Activated CD4-positive, alpha-beta T cell treated with anti-CD3 and anti-CD28 coated beads for 48 hours (primary cell): ENCODE results near the gene GRID2.
"Not testable (repeated sequence)": the region's sequence is repeated elsewhere in the genome, so short reads cannot be mapped to it uniquely, and the experiment has no call there.

ENCODE experiments used
- DNase-seq: peaks from one replicate; pipeline ENCODE4 v3.0.0-alpha.2; 2020

Gene GRID2

DNA sequence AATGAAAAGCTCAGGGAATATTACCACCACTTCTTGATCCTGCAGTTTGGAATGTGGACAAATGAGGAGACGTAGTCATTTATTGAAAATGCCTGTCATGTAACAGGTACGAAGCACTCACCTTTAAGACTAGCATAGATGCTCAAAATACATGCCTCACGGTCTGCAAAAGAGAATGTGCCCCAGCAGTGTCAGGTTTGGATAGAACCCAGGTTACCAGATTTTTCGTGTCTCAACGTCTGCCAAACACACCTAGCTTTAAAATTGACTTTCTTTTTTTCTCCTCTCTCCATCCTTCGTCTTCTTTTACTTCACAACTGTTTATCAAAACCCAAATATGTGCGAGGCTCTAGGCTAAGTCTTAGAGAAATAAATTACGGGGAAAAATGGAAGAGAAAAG is 918.0 kb downstream of the GRID2 start:
- DNase-seq, result no peak

DNA sequence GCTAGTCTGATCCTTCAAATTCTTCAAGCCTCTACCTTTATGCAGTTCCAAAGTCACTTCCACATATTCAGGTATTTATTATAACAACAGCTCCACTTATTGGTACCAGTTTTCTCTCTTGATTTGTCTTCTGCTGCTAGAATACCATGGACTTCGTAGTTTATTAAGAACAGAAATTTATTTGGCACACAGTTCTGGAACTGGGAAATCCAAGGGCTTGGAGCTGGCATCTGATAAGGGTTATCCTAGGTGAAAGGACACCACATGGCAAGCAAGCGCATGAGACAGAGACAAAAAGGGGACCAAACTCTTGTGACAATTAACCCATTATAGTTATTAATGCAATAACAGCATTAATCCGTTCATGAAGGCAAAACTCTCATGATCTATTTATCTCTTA is 924.3 kb downstream of the GRID2 start:
- DNase-seq, result no peak

DNA sequence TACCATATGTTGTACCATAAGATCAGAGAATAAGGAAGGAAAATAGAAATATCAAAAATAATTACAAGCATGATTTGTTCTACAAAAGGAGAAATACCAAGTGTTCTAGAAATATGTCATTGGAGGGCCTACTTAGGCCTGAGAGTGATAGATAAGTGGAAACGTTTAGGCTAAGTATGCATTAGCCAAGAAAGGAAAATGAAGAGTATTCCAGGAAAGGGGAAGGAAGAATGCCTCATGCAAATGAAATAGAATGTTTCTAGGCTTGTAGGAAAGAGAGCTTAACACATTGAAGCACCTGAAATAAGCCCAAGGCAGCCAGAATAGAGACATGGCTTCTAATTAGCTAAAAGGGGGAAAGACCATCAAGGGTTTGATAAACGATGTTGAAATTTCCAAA is 929.1 kb downstream of the GRID2 start:
- DNase-seq, result no peak

DNA sequence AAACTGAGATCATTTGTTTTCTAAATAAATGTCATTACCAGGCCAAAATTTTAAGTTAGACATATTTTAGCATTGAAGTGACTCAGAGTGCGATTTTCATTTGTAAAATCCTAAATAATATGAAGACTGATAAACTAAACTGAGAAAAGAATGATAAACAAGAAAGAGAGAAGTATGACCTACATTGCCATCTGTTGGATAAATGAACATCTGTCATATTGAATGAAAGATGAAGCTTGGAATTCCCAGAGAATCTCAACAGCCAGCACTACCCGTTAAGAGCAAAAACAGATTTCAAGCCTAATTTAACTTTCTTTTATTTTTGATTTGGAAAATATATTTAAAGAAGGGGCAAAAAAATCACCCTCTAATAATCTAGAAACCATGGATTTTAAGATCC is 933.8 kb downstream of the GRID2 start:
- DNase-seq, result no peak

DNA sequence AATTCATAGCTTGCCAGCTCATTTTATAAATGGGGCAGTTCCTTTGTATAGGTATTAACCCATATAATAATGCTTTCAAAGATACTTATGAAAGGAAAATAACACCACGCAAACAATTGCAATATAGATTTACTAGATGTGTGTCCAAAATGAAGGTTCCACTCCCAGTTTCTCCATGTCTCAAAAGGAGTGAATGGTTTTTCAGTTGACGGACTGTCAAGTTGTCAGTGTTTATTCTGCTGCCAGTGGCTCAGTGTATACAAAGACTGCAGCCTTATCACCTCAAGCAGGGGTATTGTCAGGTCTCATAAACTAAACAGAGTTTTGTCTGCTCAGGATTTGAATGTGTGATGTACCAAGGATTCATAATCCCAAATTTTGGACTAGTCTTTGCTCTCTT is 939.5 kb downstream of the GRID2 start:
- no peak for DNase-seq

DNA sequence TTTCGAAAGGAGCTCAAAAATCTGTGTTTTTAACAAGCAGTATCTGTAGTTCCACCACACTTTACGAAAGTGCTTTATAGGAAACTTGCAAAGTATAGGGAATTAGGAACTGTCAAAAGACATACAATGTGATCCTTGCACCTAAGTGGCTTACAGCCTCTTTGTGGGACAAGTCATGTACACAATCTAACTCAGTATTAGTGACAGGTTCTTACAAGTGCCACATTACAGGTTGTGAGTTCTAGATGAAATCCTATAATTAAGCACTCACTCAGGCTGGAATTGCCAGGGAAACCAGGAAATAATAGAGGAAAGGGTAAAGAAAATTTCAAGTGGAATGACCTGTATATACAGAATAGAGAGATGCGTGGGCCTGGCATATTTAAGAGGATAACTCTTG is 957.4 kb downstream of the GRID2 start:
- no peak for DNase-seq

DNA sequence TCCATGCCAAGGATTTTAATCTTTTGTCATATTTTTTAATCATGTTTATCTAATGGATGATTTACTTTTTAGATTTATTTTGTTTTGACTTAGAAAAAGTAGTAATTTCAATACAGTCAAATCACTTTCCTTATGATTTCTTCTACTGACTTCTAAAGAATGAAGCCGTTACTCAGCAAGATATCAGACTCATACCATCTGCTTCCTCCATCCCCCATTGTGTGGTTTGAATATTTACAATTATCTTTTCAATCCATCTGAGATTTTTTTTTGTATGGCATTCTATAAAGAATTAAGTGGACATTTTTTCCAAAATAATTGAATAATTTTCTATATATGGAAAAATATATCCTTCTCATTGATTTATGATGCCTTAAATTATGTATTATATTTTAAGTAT is 959.4 kb downstream of the GRID2 start:
- DNase-seq, result no peak

DNA sequence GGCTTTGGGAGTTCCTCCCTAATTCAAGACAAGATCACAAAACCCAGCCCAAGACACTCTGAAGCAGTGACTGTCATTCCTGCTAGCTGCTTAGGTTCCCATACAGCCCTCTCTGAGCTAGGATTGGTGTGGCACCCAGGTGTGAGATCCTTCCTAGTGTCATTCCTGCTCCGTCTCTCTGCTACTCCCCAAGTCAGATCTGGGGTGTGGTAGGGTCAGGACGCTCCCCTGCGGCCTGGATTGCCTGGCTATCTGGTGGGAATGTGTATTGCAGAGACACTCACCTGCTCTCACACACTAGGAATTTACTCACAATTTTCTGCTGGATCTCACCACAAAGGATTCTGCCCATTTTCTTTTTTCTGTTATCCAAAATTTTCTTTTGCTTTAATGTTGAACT is 964.0 kb downstream of the GRID2 start:
- no peak for DNase-seq

DNA sequence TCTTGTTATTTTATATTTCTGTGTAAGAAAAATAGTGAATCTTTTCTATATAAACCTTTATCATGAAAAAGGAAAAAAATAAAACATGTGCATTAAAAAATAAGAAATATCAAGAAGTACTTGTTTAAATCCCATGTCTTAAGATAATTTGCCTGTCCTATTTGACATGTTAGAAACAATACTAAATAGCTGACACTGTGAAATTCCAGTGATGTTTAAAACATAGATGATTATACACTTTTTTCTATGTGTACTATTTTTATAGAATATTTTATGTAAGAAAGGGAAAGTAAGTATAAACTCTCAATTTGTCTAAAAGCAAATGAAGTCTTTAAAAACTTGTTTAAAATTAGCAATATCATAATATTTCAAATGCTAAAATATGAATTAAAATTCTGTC is 981.6 kb downstream of the GRID2 start:
- no peak for DNase-seq

DNA sequence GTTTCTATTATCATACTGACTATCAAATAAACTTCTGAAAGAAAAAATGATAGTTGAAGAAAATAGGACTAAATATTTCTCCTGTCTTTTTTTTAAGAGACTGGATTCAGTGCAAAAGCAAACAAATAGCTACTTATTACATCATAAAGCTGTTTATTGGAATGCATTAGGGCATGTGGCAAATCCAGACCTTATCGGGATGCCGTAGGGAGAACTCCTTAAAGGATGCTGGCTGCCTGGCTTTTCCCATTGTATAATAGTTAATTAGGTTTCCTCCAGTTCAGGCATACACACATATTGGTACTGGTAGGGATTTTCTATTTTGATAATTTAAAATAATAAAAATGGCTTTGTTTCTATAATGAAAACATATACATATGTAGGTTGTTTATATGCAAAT is 985.5 kb downstream of the GRID2 start:
- DNase-seq, result no peak

DNA sequence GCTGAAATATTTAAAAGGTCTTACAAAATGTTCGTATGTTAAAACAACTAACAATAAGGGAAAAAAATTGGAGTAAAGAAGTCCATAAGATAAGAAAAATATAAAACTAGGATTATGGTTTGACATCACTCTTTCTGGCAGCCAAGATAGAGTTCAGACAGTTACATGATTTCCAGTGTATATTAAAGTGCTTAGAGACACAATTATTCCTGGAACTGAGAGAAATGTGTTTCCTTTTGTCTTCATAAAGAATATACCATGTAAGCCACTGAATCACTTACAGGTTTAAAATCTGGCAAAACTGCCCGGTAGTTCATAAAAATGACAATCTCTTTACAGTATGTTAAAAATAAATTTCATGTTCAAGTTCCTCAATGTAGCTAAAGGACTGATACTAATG is 986.1 kb downstream of the GRID2 start:
- DNase-seq, result no peak

DNA sequence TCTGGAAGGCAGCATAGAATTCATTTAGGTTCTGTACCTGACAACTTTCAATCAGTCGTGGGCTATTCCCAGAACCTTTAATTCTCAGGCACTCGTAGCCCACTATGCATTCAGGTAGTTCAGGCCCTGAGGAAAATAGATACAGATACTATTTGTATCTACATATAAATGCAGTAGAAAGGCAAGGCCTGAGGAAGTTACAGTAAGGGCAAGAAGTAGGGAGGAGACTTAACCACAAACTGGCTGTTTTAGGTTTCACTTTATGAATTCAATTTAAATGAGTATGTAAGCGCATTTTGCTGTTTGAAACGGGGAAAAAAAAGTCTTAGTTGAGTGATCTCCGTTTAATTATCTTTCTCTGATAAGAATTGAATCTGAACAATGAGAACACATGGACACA is 995.4 kb downstream of the GRID2 start:
- DNase-seq, result no peak

DNA sequence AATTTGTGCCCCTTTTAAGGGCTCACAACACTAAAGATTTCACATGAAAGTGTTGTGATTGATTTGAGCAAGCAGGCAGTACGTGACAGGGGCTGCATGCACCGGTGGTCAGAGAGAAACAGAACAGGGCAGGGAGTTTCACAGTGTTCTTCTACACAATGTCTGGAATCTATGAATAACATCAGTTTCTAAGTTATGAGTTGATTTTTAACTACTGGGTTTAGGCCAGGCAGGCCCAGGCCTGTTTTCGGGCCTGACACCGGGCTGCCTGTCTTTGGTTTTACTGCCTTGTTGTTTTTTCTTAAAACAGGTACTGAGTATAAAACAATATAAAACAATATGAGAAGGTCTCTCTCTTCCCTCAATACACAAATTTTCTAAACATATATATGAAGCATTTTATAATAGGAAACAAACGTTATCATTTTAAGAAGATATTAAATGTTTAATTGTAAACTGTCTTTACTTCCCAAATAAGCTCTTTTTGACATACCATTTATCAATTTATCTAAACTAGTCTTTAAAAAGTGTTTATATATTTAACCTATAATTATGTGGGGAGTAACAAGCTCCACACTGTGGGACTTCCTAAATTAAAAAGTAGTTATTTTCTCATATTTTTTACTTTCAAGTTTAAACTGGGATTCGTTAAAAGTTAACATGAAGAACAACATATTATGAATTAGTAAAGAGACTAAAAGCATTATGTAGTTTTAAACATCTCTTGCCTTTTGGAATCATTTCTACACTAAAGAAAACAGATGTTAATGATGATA is 997.2 kb downstream of the GRID2 start:
- DNase-seq, result not testable (repeated sequence)

DNA sequence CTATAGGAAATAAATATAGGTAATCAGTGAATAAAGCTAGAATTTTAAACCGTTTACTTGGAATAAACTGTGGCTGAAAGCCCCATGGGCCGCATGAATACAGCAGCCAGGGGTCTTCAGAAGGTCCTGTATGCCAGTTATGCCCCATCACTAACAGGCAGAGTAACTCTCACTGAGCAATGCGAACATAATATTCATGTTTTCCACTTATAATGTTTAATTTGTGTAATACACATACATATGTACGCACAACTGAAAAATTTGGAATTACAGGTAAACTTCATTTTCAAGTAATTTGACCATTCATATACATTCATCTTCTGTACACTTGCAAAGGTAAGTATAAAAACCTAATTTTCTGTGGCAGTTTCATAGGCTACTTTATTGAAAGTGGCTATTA is 998.5 kb downstream of the GRID2 start:
- no peak for DNase-seq

DNA sequence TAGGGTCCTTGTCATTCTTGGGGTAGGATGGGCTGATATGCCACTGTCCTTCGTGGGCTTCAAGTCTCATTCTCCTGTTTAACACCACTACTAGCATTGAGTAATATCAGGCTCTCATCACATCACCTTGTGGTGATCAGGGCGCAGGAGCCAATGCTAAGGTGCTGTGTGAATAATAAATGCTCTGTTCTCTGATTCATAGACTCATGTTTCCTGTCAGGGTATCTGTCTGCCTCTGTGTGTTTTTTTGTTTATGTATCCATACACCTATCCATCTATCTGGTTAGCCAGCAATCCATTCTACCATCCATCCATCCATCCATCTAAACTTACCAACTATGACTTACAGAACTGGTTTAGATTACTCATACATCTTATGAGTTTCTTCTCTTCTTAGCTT is 999.7 kb downstream of the GRID2 start:
- DNase-seq, result no peak

DNA sequence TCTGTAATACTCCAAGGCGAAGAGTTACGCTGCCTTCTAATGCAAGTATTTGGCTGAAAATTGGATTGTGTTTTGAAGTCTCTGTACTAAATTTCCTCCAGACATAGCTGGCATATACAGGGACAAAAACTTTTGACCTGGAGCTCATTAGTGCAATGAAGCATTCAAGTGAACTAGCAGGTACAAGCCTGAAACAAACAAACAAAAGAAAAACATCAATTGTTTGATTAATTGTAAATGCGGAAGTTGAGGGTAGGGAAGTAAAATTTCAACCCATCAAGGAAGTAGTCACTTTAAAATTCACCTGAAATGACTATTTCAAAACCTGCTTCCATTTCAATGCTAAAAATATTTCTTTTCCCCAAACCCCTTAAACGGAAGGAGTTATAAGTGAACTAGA is 1008.5 kb downstream of the GRID2 start:
- DNase-seq, result no peak

DNA sequence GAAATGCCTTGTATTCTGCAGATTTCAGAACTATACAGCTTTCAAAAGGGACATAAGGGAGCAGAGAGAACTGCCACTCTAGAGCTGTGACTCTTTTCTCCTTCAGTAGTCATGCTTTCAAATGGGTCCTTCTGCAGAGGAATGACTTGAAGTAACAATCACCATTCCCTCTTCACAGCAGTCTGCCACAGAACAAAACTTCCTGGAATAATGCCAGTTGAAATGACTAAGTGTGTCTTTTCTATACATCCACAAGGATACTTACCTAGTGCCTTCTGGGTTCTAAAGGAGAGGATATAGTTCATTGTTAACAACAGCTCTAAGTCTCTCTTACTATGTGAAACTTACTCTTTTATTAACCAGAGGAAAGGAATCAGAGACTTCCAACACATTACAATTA is 1009.4 kb downstream of the GRID2 start:
- no peak for DNase-seq

DNA sequence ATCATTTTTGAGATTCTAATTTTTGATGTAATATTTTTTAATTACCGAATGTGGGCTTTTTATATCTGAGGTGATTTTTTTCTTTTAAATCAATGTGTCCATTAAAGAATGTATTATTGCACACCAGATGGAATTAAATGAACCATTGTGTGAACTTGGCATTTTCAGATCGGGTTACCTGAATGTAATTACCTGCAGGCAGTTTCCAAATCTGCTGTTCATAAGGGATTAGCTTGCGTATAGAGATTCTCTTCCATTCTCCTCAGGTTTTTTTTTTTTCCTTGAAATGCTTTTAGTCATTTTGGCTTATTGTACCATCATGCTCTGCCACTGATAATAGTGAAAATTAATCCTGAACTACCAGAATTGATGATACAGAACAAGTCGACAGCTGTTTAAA is 1013.3 kb downstream of the GRID2 start:
- no peak for DNase-seq

DNA sequence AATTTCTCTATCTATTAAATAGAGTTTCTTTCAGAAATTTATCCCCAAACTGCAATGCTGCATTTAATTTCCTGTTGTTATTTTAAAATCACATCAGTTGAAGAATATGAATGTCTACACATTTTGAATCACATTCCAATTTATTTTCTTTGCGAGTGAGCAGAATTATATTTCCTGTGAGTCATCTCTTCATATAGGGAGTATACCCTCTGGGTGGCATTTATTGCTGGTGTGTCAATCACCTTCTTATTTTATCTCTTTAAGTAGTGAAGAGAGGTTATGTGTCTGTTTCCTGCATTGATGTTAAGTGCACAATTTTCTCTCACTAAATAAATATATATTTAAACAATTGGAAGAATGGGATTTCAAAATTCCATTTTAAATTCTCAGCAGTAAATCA is 1013.8 kb downstream of the GRID2 start:
- no peak for DNase-seq

DNA sequence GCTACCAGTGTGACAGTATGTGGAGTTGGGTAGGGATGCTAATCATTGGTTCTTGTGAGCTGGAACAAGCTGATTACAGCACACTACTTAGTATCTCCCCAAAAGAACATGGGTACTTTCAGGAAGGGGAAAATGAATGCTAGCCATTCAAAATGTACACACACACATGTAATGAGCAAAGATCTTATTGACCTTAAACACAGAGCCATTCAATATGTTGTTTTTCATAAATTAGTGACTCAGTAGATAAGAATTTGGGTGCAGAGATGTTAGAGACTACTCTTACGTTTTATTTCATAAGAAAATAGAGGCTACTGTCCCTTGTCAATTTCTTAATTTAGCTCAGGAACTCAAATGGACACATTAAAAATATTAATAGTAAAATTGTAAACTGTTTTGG is 1015.3 kb downstream of the GRID2 start:
- DNase-seq, result no peak

DNA sequence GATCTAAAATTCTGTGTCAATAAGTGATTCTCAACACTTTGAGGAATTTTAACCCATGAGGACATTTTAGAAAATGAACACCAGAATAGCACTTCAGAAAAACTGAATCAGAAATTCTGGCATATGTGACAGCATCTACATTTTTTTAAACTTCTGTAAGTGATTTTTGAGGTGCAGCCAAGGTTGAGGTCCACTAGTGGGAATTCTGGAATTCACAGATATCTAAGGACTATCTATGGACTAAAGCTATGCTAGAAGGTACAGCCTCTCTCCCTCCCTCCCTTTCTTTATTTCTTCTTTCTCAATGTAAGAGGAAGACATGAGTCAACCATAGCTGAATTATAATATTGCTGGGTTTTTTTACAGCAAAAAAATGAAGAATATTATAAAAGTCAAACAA is 1016.6 kb downstream of the GRID2 start:
- DNase-seq, result no peak

DNA sequence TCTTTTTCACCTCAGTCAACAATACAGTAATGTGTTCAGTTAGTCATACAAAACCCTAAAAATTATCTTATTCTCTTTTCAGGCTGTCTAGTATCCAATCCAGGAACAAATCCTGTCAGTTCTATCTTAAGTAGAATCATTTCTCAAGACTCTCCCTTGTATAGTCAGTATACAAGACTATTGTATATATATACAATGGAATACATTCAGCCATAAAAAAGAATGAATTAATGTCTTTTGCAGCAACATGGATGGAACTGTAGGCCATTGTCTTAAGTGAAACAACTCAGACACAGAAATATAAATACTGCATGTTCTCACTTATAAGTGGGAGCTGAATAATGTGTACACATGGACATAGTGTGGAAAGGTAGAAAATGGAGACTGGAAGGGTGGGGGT is 1023.6 kb downstream of the GRID2 start:
- DNase-seq, result no peak

DNA sequence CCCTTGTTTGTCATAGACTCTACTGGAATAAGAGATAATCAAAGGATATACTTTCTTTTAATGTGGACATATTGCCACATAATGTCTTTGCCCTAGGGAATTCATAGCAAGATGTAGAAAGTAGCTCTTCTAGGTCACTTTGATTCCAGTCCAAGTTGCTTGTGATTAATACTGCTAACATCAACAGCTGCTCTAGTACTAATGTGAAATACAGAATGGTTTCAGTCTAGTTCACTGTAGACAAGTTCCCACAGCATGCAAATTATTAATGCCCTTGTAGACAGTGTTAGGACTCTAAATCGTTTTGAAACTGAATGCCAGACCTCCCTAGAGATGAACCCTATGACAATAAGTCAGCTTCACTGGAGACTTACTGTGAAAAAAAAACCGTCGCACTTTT is 1030.2 kb downstream of the GRID2 start:
- DNase-seq, result no peak

DNA sequence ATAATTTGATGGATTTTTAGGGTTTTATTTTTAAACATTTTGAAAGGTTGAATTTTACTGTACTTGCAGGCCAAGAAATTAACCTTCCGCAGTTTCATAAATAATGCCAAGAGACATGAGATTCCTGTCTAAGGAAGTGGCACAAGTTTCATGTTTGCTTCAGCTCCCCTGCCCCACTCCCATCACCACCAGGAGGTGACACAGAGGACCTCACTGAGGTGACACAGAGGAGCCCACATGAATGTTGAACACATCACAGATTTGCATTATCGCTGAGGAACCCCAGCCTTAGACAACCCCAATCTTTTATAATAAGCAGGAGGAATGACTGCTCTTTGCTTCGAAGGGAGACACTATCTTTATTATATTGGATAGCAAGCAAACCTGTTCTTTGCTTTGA is 1033.4 kb downstream of the GRID2 start:
- DNase-seq, result no peak

DNA sequence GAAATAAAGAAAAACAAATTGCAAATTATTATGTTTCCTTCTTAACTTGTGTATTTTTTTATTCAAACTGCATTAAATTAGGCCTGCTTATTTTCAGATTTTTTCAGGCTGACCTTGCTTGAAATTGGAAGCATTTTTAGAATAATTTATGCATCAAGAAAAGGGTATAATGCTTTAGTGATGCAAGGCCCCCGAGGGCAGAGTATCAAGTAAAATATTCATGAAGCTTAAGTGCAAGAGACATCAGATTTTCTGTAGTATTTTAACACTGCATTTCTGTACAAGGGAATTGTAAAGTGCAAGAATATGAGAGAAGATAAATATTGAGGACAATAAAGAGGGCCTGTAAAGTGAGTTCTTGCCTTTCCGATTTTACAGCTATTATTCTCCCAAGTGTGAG is 1039.0 kb downstream of the GRID2 start:
- no peak for DNase-seq

DNA sequence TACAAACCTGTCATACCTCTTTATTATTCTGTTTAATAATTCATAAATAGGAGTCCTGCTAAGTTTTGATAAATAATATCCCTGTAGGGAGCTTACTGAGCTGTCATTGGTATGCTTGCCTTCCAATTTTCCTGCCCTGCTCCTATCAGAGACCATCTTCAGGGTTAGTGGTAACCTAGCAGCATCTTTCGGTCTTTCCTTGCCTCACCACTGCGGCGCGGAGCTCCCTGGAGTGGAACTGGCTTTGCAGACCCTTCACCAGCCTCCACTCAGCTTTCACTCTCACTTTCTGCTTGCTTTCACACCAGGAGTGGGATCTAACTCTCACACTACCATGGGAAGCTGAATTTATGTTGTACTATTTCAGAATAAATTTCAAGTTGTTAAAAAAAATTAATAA is 1043.1 kb downstream of the GRID2 start:
- no peak for DNase-seq
